ENCODE results near the gene DENND4C. TPM values are rescaled to one million over a fixed set of nuclear protein-coding genes. Genes with fewer than 3 reads are reported as not detected.

The DENND4C gene
- total and polyA plus RNA-seq, 2 of the 4 experiments (the other 2 are of a cell fraction) = 9.0 to 32.6 TPM

GRCh38 chr9:19233344-19233743 lies 2.9 kb downstream of the DENND4C start:
- ATAC-seq (ENCODE audit: low read depth) (no peak), DNase-seq (no peak)
- Histone ChIP-seq H3K18ac (ENCODE audit: low read depth, low read length) (no peak overlapping the region), H2AFZ (replicated peaks; ENCODE audit: low read length, poor library complexity) (no peak overlapping the region), H4K91ac (ENCODE audit: insufficient read depth, low read depth, low read length) (no peak overlapping the region), H2BK120ac (ENCODE audit: low read depth, low read length) (no peak overlapping the region), H2BK20ac (ENCODE audit: low read depth, low read length) (no peak overlapping the region), H3K9me3 (ENCODE audit: control insufficient read depth, insufficient read depth, low read length) (no peaks in the 10 kb centered on the region), H4K8ac (ENCODE audit: low read depth in 2 of 2, low read length in 2 of 2) (no peak overlapping the region), H2BK15ac (ENCODE audit: low read depth, low read length) (no peak overlapping the region), H3K9ac (ENCODE audit: low read depth, low read length) (no peak overlapping the region), H3K4me1 (ENCODE audit: control insufficient read depth, insufficient read depth, low read length) (peaks cover 3% of the 10 kb centered on the region), H4K20me1 (ENCODE audit: insufficient read depth, low read length) (peaks cover 24% of the 10 kb centered on the region; the same call in 1 of the 2 replicates), H3K27me3 (ENCODE audit: control insufficient read depth, insufficient read depth, low read length) (no peaks in the 10 kb centered on the region), H3K4me2 (ENCODE audit: low read depth, low read length) (no peak overlapping the region), H3K79me1 (ENCODE audit: low read depth in 1 of 2, low read length in 2 of 2) (peaks cover 0 to 32% of the 10 kb centered on the region in 2 experiments; a peak in 3 of 4 replicates), H2AK5ac (ENCODE audit: low read depth, low read length) (no peak overlapping the region), H3K4ac (ENCODE audit: low read depth, low read length) (no peak overlapping the region), H3K9me1 (ENCODE audit: insufficient read depth, low read length) (no peaks in the 10 kb centered on the region), H4K5ac (ENCODE audit: low read depth, low read length) (no peak overlapping the region), H2AK9ac (replicated peaks; ENCODE audit: low read depth, low read length, poor library complexity) (no peak overlapping the region), H2BK5ac (ENCODE audit: low read depth, low read length, poor library complexity, severe bottlenecking) (no peak overlapping the region), H3K4me3 (ENCODE audit: insufficient read depth, low read depth, low read length) (no peak overlapping the region), H3K14ac (replicated peaks; ENCODE audit: low read depth, low read length) (no peak overlapping the region), H3K56ac (ENCODE audit: extremely low read depth, insufficient read depth, low read length) (no peak overlapping the region), H3K36me3 (ENCODE audit: control insufficient read depth, insufficient read depth, low read length) (peaks cover 2% of the 10 kb centered on the region; the same call in 1 of the 2 replicates), H3K27ac (ENCODE audit: insufficient read depth, low read length) (no peak overlapping the region), H3K23ac (ENCODE audit: low read depth, low read length) (no peak overlapping the region)
- no TSS peak for BruUV-seq (replicated peaks)
- ChIA-PET POLR2A (ENCODE audit: unreplicated experiment) (interaction anchor here (0.6 kb wide), 1 partner anchor 146 kb away, joined by 7 read pairs; no protein-coding TSS in a partner anchor), CTCF (interaction anchor here (0.6 to 1.0 kb wide), 3 partner anchors 9 to 177 kb away, joined by 3 to 6 read pairs (median 5); no protein-coding TSS in a partner anchor)
- no CpG with 5 or more reads among the region's 5 CpGs for WGBS, 2 experiments (ENCODE audit: extremely low coverage in 2 of 2, insufficient read length in 1 of 2)
- TF ChIP-seq BHLHE40 (IDR thresholded peaks at IDR 0.05; ENCODE audit: low read depth, low read length) (no peak), NFE2L2 (IDR thresholded peaks at IDR 0.05; ENCODE audit: low read depth, low read length) (no peak), RCOR1 (IDR thresholded peaks at IDR 0.05; ENCODE audit: insufficient replicate concordance, low read length) (no peak), CEBPB (IDR thresholded peaks at IDR 0.05; ENCODE audit: low read depth, low read length) (no peak), CHD1 (IDR thresholded peaks at IDR 0.05; ENCODE audit: low read depth, low read length) (no peak), RAD21 (IDR thresholded peaks at IDR 0.05; ENCODE audit: low read length) (no peak), SMC3 (IDR thresholded peaks at IDR 0.05; ENCODE audit: low read depth, low read length) (no peak), RFX5 (IDR thresholded peaks at IDR 0.05; ENCODE audit: low read depth, low read length) (no peak), MAFK (IDR thresholded peaks at IDR 0.05; ENCODE audit: low read depth, low read length) (no peak), POLR2A (IDR thresholded peaks at IDR 0.05; ENCODE audit: low read depth, low read length) (no peak), FOS (IDR thresholded peaks at IDR 0.05; ENCODE audit: low read depth, low read length) (no peak), MXI1 (IDR thresholded peaks at IDR 0.05; ENCODE audit: borderline replicate concordance, low read depth, low read length) (no peak), MAZ (IDR thresholded peaks at IDR 0.05; ENCODE audit: borderline replicate concordance, low read depth, low read length) (no peak)
- TF ChIP-seq, protein P1, sequence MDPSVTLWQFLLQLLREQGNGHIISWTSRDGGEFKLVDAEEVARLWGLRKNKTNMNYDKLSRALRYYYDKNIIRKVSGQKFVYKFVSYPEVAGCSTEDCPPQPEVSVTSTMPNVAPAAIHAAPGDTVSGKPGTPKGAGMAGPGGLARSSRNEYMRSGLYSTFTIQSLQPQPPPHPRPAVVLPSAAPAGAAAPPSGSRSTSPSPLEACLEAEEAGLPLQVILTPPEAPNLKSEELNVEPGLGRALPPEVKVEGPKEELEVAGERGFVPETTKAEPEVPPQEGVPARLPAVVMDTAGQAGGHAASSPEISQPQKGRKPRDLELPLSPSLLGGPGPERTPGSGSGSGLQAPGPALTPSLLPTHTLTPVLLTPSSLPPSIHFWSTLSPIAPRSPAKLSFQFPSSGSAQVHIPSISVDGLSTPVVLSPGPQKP (IDR thresholded peaks at IDR 0.05; ENCODE audit: borderline replicate concordance, low read depth, low read length) = no peak
- TF ChIP-seq, protein P2, sequence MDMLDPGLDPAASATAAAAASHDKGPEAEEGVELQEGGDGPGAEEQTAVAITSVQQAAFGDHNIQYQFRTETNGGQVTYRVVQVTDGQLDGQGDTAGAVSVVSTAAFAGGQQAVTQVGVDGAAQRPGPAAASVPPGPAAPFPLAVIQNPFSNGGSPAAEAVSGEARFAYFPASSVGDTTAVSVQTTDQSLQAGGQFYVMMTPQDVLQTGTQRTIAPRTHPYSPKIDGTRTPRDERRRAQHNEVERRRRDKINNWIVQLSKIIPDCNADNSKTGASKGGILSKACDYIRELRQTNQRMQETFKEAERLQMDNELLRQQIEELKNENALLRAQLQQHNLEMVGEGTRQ (IDR thresholded peaks at IDR 0.05; ENCODE audit: low read depth, low read length) = no peak
- TF ChIP-seq, protein P3, sequence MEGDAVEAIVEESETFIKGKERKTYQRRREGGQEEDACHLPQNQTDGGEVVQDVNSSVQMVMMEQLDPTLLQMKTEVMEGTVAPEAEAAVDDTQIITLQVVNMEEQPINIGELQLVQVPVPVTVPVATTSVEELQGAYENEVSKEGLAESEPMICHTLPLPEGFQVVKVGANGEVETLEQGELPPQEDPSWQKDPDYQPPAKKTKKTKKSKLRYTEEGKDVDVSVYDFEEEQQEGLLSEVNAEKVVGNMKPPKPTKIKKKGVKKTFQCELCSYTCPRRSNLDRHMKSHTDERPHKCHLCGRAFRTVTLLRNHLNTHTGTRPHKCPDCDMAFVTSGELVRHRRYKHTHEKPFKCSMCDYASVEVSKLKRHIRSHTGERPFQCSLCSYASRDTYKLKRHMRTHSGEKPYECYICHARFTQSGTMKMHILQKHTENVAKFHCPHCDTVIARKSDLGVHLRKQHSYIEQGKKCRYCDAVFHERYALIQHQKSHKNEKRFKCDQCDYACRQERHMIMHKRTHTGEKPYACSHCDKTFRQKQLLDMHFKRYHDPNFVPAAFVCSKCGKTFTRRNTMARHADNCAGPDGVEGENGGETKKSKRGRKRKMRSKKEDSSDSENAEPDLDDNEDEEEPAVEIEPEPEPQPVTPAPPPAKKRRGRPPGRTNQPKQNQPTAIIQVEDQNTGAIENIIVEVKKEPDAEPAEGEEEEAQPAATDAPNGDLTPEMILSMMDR (conservative IDR thresholded peaks at IDR 0.05; ENCODE audit: low read depth, low read length) = no peak
- intact Hi-C loops (cut with micrococcal nuclease) (no loop called here), dilution Hi-C loops (cut with HindIII; ENCODE audit: low sequenced_read_pairs, unreplicated experiment) (no loop called here), in situ Hi-C loops (cut with MboI; ENCODE audit: low sequenced_read_pairs) (no loop called here)

Data from IMR-90 (cell line).